ENCODE data around the gene MLX.
A peak's percentile ranks its signal among the peaks of the same experiment; 100 is the strongest.
"Not testable (repeated sequence)": the region's sequence is repeated elsewhere in the genome, so short reads cannot be mapped to it uniquely, and the experiment has no call there.

The MLX gene

DNA sequence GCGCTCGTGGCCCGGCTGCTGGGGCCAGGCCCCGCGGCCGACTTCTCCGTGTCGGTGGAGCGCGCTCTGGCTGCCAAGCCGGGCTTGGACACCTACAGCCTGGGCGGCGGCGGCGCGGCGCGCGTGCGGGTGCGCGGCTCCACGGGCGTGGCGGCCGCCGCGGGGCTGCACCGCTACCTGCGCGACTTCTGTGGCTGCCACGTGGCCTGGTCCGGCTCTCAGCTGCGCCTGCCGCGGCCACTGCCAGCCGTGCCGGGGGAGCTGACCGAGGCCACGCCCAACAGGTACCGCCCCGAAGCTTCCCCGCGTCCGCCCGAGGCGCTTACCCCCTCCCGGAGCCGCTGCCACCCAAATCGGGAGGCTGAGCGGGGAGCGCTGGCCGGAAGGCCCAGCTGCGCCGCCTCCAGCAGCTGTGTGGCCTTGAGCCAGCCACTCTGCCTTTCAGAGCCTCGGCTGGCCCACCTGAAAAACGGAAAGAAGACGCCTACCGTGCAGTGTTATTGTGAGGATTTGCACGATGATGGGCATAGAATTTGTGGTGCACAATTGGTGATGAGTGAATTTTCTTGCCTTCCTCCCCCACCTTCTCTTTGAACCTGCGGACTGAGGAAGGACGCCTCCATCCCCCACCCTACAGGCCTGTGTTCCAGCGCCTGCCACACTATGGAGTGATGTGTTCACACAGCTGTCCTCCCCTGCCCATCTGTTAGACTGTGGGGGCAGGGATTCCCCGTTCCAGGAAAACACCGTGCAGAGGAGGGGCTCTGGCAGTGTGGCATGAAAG is 30.3 kb upstream of the MLX start:
- peak; percentile 31 to 54 for DNase-seq (ENCODE audit: low read depth in 1 of 2, low spot score in 1 of 2)

DNA sequence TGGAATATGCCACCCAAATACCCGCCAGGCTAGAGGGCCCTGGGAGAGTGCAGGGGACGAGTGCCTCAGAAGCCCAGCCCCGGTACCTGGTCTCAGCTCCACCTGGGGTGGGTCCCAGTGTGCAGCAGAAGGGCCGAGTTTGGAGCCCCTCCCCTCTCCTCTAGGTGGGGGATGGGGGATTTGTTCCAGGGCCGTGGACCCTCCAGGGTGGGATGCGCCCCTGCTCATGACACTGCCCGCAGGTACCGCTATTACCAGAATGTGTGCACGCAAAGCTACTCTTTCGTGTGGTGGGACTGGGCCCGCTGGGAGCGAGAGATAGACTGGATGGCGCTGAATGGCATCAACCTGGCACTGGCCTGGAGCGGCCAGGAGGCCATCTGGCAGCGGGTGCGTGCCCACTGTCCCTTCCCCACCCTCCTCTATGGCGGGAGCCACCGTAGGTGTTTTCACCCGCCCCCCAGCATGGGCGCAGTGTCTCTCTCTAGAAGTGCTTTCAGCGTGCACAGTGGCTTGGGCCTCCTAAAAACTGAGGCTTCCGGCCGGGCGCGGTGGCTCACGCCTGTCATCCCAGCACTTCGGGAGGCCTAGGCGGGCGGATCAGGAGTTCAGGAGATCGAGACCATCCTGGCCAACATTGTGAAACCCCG is 29.6 kb upstream of the MLX start:
- no peak for DNase-seq (ENCODE audit: low read depth in 1 of 2, low spot score in 1 of 2)

DNA sequence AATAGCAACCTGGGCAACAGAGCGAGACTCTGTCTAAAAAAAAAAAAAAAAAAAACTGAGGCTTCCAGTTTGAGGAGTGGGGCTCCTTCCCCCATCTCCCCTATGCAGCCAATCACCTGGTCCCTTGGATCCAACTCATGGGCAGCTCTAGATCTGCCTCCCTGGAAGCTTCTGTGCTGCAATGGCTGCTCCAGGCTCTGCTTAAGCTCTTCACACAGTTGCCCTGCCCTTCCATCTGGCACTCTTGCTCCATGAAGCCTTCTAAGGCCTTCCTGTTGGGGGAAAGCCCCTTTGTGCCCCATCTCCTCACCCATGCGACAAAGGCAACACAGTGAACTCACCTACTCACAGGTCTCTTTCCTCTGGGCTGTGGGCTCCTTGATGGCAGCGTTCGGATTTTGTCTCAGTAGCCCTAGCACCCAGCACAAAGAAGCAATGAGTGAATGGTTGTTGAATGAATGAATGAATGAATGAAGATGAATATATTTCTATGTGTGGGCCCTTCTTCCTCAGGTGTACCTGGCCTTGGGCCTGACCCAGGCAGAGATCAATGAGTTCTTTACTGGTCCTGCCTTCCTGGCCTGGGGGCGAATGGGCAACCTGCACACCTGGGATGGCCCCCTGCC is 29.0 kb upstream of the MLX start:
- no peak for DNase-seq (ENCODE audit: low read depth in 1 of 2, low spot score in 1 of 2)

DNA sequence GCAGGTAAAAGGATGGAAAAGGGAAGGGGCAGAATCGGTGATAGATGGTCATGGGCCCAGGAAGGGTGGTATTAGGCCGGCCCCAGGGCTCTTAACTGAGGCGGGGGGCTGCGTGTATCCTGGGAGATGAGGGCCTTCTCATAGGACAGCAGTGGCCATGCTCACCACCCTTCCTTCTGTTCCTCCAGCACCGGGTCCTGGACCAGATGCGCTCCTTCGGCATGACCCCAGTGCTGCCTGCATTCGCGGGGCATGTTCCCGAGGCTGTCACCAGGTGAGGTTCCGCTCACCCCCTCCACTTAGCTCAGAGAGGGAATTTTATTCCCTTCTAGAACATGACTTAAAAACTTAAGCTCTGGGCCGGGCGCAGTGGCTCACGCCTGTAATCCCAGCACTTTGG is 28.4 kb upstream of the MLX start:
- DNase-seq (ENCODE audit: low read depth in 1 of 2, low spot score in 1 of 2) = no peak

DNA sequence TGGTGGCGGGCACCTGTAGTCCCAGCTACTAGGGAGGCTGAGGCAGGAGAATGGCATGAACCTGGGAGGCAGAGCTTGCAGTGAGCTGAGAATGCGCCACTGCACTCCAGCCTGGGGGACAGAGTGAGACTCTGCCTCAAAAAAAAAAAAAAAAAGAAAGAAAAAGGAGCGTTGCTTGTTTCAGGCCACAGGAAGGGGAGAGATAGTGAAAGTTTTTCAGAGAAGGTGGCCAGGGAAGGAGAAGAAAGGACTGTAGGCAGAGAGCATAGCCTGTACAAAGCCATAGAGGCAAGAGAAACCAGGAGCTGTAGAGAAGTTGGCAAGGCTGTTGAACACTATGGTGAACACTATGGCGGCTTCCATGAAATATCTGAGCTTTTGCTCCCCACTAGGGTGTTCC is 26.3 kb upstream of the MLX start:
- not testable (repeated sequence) for DNase-seq (ENCODE audit: low read depth in 1 of 2, low spot score in 1 of 2)

DNA sequence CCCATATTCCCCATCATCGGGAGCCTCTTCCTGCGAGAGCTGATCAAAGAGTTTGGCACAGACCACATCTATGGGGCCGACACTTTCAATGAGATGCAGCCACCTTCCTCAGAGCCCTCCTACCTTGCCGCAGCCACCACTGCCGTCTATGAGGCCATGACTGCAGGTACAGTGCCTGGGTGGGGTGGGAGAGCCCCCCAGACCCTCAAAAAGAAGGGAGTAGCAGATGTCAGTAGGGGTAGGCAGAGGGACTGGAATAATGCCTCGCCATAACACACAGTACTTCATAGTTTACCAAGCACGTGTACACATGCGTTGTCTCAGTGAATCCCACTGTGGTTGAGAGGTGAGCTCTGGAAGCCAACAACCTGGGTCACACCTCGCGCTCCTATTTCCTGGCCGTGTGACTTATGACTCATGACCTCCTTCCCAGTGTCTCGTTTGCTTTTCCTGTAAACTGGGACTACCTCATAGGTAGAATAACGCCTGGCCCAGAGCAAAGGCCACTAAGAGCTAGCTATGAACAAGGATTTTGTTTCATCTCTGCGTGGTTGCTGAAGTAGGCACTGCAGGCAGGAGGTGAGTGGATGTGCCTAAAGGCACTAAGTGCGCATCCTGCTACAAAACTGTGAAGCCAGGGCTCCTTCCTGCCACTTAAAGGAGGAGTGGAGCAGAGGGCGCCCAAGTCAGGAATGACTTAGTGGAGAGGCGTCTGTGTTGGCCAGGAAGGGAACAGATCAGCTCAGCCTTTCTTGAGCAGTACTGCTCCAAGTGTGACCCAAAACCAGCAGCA is 25.7 kb upstream of the MLX start:
- no peak for DNase-seq (ENCODE audit: low read depth in 1 of 2, low spot score in 1 of 2)

DNA sequence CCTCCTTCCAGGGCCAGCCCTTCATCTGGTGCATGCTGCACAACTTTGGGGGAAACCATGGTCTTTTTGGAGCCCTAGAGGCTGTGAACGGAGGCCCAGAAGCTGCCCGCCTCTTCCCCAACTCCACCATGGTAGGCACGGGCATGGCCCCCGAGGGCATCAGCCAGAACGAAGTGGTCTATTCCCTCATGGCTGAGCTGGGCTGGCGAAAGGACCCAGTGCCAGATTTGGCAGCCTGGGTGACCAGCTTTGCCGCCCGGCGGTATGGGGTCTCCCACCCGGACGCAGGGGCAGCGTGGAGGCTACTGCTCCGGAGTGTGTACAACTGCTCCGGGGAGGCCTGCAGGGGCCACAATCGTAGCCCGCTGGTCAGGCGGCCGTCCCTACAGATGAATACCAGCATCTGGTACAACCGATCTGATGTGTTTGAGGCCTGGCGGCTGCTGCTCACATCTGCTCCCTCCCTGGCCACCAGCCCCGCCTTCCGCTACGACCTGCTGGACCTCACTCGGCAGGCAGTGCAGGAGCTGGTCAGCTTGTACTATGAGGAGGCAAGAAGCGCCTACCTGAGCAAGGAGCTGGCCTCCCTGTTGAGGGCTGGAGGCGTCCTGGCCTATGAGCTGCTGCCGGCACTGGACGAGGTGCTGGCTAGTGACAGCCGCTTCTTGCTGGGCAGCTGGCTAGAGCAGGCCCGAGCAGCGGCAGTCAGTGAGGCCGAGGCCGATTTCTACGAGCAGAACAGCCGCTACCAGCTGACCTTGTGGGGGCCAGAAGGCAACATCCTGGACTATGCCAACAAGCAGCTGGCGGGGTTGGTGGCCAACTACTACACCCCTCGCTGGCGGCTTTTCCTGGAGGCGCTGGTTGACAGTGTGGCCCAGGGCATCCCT is 23.5 kb upstream of the MLX start:
- DNase-seq (ENCODE audit: low read depth in 1 of 2, low spot score in 1 of 2) = no peak

DNA sequence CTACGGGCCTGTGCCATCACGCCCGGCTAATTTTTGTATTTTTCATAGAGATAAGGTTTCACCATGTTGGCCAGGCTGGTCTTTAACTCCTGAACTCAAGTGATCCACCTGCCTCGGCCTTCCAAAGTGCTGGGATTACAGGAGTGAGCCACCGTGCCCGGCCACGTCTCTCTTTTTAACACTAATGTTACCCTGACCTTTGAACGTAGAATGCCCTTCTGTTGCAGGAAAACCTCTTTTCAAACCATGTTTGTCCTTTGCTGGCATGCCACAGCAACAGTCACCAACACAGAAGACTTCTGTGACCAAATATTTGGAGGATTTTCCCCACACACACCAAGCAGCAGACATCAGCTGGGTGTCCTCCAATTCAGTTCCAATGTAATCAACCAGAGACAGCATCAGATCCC is 22.0 kb upstream of the MLX start:
- DNase-seq (ENCODE audit: low read depth in 1 of 2, low spot score in 1 of 2) = no peak

DNA sequence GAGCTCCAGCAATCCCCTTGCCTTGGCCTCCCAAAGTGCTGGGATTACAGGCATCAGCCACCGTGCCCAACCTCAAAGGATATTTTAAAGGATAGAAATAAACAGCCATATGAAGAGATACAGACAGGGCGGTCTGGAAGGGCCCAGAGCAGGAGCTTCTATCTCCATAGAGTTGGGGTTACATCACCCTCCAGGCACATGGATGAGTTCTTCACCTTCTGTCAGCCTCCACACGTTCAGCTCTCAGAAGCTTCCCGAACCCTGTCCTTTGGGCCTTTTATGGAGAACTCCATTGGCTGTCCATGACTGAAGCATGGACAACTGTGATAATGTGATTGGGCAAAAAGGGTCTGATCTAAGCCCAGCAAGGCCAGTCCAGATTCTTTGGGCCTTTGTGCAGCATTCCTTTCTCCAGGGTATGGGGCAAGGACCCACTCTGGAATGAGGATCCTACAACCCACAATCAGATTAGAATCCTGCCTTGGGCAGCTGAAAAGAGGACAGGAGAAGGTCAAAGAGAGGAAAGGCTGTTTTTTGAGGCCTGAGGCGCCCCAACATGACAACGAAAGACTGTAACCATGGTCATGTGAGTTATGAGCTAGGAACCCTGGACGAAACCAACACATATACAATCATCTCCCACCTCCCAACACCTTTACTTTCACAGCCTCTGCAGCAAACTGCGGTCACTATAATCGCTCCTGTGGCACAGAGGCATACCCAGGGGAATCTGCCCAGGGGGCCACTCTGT is 21.0 kb upstream of the MLX start:
- not testable (repeated sequence) for DNase-seq (ENCODE audit: low read depth in 1 of 2, low spot score in 1 of 2)

DNA sequence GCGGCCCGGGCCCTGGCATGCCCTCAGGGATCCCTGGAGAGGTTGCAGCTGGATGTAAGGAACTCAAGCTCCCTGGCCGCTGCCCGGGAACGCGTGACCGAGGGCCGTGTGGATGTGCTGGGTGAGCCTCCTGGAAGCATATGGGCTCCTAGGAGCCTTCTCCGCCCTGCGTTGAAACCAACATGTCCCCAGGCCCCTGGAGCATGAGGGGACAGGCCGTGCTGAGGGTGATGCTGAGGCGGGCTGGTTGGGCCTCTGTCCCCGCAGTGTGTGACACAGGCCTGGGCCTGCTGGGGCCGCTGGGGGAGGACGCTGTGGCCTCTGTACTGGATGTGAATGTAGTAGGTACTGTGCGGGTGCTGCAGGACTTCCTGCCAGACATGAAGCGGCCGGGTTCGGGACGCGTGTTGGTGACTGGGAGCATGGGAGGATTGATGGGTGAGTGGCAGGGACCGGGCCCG is 19.9 kb upstream of the MLX start:
- no peak for DNase-seq (ENCODE audit: low read depth in 1 of 2, low spot score in 1 of 2)

DNA sequence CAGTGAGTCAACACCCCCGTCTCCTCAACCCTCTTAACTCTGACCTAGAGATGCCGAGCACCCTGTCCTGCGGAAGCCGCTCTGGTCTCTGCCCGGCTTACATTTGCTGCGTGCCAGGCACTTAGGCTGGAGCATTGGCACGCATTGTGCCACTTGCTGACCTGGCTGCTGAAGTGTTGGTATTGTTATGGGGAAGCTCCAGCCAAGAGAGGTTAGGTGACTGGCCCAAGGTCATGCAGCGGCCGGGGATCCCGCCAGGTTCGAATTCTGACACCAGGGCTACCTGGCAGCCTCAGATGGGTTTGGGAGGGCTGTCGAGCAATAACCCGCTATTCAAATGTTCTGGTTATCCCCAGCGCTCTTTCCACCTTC is 19.2 kb upstream of the MLX start:
- DNase-seq (ENCODE audit: low read depth in 1 of 2, low spot score in 1 of 2) = no peak

DNA sequence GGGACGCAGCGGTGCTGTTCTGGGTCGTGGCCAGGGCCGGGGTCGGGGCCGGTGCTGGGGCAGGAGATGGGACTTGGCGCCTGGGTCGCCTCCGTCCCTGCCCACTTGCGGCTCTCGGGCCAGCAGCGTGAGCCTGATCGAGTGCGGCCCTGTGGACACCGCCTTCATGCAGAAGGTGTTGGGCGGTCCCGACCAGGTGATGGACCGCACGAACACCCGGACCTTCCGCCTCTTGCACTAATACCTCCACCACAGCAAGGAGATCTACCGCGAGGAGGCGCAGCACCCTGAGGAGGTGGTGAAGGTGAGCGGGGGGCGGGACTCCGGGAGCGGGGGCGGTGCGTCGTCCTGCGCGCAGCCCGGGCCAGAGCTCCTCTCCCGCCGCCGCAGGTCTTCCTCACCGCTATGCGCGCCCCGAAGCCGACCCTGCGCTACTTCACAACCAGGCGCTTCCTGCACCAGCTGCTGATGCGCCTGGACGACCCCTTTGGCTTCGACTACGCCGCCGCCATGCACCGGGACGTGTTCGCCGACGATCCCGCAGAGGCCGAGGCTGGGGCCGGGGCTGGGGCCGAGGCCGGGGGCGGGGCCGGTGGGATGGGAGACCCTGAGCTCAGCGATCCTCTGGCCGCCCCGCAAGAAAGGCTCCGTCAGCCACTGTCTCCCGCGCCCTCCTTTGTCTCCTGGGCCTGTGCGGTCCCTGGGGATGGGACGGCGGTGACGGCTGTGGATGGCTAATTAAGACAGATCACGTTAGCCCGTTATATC is 18.6 kb upstream of the MLX start:
- DNase-seq (ENCODE audit: low read depth in 1 of 2, low spot score in 1 of 2) = peak; percentile 61 to 71

DNA sequence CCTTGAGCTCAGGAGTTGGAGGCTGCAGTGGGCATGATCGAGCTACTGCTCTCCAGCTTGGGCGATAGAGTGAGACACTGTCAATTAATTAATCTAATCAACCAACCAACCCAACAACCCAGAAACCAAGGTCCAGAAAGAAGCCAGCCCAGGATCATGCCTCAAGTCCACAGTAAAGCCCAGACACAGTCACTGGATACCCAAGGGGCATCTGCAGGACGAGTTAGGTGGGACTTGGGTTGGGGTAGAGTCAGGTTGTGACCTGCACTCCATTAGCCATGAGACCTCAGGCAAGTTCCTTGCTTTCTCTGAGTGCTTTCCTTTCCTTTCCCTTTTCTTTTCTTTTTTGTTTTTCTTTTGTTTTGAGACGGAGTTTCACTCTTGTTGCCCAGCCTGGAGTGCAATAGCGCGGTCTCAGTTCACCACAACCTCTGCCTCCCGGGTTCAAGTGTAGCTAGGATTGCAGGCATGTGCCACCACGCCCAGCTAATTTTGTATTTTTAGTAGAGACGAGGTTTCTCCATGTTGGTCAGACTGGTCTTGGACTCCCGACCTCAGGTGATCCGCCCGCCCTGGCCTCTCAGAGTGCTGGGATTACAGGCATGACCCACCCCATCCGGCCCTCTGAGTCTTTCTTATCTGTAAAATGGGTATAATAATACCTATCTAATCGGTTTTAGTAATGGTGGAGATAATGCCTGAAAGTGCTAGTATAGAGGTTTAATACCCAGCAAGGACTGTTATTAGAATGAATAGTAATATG is 17.7 kb upstream of the MLX start:
- DNase-seq (ENCODE audit: low read depth in 1 of 2, low spot score in 1 of 2) = no peak

DNA sequence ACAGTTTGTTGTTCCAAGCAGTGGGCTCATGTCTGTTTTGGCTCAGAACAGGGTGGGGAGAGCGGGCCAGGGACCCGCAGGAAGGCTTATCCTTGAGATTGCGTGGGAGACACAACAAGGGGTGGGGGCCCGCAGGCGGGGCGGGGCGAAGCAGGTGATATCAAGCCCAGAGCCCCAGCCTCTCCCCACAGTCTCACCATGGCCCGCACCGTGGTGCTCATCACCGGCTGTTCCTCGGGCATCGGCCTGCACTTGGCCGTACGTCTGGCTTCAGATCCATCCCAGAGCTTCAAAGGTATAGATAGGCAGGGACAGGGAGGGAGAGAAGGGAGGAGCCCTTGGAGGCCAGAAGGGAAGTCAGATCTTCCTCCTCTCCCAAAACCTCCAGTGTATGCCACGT is 14.2 kb upstream of the MLX start, which contains the start of gene HSD17B1:
Gene HSD17B1 (plus strand): TSS at position 188 of the 400 bp plus-strand sequence. CDS start 11 bp downstream, at position 199.
- DNase-seq (ENCODE audit: low read depth in 1 of 2, low spot score in 1 of 2) = not testable (repeated sequence)

DNA sequence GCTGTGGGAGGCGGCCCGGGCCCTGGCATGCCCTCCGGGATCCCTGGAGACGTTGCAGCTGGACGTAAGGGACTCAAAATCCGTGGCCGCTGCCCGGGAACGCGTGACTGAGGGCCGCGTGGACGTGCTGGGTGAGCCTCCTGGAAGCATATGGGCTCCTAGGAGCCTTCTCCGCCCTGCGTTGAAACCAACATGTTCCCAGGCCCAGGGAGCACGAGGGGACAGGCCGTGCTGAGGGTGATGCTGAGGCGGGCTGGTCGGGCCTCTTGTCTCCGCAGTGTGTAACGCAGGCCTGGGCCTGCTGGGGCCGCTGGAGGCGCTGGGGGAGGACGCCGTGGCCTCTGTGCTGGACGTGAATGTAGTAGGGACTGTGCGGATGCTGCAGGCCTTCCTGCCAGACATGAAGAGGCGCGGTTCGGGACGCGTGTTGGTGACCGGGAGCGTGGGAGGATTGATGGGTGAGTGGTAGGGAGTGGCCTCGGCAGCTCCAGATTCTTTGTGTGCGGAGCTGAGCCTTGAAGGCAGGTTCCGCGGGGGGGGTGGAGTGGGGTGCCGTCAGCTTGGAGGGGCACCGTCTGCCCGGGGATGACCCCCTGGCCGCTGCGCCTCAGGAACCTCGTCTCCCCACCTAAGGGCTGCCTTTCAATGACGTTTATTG is 13.6 kb upstream of the MLX start:
- DNase-seq (ENCODE audit: low read depth in 1 of 2, low spot score in 1 of 2) = no peak

DNA sequence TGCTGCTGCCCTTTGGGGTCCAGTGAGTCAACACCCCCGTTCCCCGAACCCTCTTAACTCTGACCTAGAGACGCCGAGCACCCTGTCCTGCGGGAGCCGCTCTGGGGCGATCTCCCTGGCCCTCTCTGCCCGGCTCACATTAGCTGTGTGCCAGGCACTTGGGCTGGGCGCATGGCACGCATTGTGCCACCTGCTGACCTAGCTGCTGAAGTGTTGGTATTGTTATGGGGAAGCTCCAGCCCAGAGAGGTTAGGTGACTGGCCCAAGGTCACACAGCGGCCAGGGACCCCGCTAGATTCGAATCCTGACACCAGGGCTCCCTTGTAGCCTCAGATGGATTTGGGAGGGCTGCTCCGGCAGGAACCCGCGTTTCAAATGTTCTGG is 13.0 kb upstream of the MLX start:
- DNase-seq (ENCODE audit: low read depth in 1 of 2, low spot score in 1 of 2) = no peak

DNA sequence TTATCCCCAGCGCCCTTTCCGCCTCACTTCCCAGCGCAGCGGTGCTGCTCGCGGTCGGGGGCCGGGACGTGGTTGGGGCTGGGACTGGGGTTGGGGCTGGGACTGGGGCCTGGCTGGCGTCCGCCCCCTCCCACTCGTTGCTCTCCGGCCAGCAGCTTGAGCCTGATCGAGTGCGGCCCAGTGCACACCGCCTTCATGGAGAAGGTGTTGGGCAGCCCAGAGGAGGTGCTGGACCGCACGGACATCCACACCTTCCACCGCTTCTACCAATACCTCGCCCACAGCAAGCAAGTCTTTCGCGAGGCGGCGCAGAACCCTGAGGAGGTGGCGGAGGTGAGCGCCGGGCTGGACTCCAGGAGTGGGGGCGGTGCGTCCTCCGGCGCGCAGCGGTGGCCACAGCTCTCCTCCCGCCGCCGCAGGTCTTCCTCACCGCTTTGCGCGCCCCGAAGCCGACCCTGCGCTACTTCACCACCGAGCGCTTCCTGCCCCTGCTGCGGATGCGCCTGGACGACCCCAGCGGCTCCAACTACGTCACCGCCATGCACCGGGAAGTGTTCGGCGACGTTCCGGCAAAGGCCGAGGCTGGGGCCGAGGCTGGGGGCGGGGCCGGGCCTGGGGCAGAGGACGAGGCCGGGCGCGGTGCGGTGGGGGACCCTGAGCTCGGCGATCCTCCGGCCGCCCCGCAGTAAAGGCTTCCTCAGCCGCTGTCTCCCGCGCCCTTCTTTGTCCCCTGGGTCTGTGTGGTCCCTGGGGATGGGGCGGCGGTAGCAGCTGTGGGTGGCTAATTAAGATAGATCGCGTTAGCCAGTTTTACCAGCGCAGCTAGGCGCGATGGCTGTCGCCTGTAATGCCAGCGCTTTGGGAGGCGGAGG is 12.4 kb upstream of the MLX start:
- peak; percentile 47 to 53 for DNase-seq (ENCODE audit: low read depth in 1 of 2, low spot score in 1 of 2)
